Ectodermal cell (in vitro differentiated cells): ENCODE results near the gene LONP2.
"Not testable (repeated sequence)": the region's sequence is repeated elsewhere in the genome, so short reads cannot be mapped to it uniquely, and the experiment has no call there.

ENCODE experiments used
- H3K27ac ChIP-seq: 2 replicates; pipeline ENCODE4 v1.7.0; 2013; ENCODE audit warnings: mild to moderate bottlenecking, low read depth, low read length; ENCODE audit not compliant: insufficient read depth, poor library complexity, severe bottlenecking
- H3K27me3 ChIP-seq: 2 replicates; pipeline ENCODE4 v1.7.0; 2013; ENCODE audit warnings: mild to moderate bottlenecking, low read length; ENCODE audit not compliant: insufficient read depth, control insufficient read depth, poor library complexity, severe bottlenecking
- H3K36me3 ChIP-seq: one replicate; pipeline ENCODE4 v1.7.0; 2013; ENCODE audit warnings: low read length; ENCODE audit not compliant: control insufficient read depth, insufficient read depth
- H3K4me1 ChIP-seq: one replicate; pipeline ENCODE4 v1.7.0; 2013; ENCODE audit warnings: low read length; ENCODE audit not compliant: control insufficient read depth, insufficient read depth
- H3K4me3 ChIP-seq: 2 replicates; pipeline ENCODE4 v1.7.0; 2013; ENCODE audit warnings: low read depth, low read length, control low read depth; ENCODE audit not compliant: insufficient read depth
- H3K9me3 ChIP-seq: 2 replicates; pipeline ENCODE4 v1.7.0; 2013; ENCODE audit warnings: mild to moderate bottlenecking, low read length, moderate library complexity; ENCODE audit not compliant: control insufficient read depth
- WGBS, 2 experiments: methylation state at CpG; one replicate each; pipeline ENCODE4 v1.1.7; 2013; ENCODE audit warnings: missing lambda C conversion rate in 2 of 2; 5-methylcytosine and 5-hydroxymethylcytosine counted together

The LONP2 gene

DNA sequence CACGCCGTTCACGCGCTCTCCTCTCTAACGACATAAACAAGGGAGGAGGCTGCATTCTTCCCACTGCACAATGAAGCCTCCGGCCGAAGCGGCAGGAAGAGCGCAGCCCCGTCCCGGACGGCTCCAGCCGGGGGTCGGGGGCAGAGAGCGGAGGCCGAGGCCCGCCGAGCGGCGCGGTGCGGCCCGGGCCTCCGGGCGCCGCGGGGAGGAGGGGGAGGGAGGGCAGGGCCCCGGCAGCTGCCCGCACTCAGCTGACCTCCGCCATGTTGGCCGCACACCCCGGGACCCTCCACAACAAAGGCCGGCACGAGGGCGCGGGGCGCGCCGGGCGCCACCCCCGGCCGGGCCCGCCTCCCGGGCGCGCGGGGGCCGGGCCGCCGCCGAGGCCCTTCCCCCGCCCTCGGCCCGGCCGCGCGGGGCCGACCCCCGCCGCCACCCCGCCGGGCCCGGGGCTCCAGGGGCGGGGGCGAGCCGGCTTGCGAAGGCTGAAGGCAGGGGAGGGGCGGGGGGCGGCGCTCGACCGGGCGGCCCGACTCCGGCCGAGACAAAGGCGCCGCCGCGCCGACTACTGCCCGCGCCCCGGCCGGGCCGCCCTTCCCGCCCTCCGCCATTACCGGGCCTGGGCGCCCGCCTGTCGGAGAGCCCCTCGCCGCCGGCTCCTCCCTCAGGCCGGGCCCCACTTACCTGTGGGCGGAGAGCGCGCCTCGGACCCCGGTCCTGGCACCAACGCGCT lies 140.6 kb downstream of the LONP2 start:
- H3K4me1 ChIP-seq: peaks cover 2% of the 10 kb centered on the region
- WGBS, 2 experiments: 0% methylated on average over 103 of the region's 103 CpGs
- H3K27ac ChIP-seq: peak overlapping the region; percentile 100
- H3K36me3 ChIP-seq: no peaks in the 10 kb centered on the region
- H3K9me3 ChIP-seq: no peaks in the 10 kb centered on the region
- H3K4me3 ChIP-seq: peak overlapping the region; percentile 79
- no peaks in the 10 kb centered on the region for H3K27me3 ChIP-seq

DNA sequence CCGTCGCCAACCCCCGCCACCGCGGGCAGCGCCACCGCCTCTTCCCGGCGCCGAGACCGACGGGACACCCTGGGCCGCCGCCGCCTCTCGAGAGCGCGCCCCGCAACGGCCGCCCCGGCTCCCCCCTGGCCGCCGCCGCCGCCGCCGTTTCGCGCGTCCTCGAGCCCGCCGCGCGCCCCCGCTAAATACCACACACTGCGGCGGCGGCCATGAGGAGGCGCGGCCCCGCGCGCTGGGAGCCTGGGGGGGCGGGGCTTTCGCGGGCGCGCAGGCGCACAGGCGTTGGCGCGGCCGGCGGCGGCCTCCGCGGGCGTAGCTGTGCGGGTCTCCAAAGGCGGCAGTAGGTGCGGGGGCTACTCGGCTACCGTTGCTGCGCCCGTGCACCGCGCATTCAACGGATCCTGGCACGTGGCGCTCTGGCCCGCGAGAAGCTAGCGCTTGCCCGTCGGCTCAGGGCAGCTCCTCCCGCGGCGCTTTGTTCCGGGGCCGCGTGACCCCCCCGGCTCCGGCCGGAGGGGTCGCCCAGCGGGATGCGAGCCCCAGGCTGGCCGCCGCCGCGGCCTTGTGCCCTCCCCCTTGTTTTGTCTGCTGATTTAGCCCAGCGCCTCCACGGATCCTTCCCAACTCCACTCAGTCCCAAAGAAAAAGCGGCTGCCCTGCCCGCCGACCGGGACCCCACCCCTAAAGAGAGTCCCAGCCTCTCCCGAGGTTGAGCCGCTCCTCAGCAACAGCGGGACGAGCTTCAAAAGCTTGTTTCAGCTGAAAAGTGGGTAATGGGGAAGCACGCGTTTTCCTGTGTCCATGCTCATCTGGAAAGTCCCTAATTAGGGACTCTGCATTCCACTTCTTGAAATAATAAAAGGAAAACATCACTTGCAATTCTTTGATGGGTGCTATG lies 141.4 kb downstream of the LONP2 start, which contains the start of gene SIAH1:
TSS of gene SIAH1 (minus strand) at position 161 of the 898 bp plus-strand sequence. CDS start 22,985 bp downstream, outside the sequence.
- 0 to 1% methylated on average over 105 of the region's 105 CpGs for WGBS, 2 experiments
- H3K9me3 ChIP-seq: no peaks in the 10 kb centered on the region
- H3K27me3 ChIP-seq: no peaks in the 10 kb centered on the region
- no peaks in the 10 kb centered on the region for H3K4me1 ChIP-seq
- peak within 1 kb of the TSS; percentile 79 for H3K4me3 ChIP-seq
- peak within 1 kb of the TSS; percentile 100 for H3K27ac ChIP-seq
- no peaks in the 10 kb centered on the region for H3K36me3 ChIP-seq

DNA sequence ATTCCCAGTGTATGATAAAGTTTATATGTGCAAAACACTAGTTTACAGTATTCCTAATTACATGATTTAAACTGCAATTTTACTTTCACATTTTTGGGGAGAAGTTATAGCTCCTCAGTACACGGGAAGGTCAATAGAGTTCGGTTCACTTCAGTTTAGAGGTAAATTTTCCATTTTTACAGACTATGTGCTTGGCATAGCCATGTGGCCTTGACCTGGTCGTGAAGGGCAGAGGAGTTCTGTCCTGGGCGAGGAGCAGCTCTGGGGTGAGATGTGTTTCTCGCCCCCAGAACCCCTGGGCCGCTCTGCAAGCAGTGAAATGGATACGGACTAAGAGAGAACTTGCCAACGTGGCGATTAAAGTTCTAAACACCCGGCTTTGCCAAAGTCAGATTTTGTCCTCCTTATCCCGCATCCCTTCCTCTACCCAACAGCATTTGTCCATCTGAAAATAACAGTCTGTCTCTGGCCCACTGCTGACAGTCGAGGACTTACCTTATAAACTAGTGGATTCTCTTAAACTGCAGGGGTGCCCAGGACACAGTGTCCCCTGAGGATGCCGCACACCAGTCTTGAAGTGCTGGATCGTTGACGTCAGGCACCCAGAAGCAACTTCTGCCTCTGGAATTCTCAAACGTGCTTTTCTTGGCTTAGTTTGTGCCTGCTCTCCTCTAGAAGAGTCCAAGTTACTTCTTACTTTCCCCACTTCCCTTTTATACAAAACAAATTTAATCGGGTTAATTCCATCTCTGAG lies 142.6 kb downstream of the LONP2 start:
- no peaks in the 10 kb centered on the region for H3K27me3 ChIP-seq
- no peaks in the 10 kb centered on the region for H3K4me1 ChIP-seq
- whole genome bisulfite sequencing, 2 experiments: 91 to 93% methylated on average over 17 of the region's 17 CpGs
- no peaks in the 10 kb centered on the region for H3K36me3 ChIP-seq
- no peak overlapping the region for H3K4me3 ChIP-seq
- H3K27ac ChIP-seq: no peak overlapping the region
- H3K9me3 ChIP-seq: no peaks in the 10 kb centered on the region

DNA sequence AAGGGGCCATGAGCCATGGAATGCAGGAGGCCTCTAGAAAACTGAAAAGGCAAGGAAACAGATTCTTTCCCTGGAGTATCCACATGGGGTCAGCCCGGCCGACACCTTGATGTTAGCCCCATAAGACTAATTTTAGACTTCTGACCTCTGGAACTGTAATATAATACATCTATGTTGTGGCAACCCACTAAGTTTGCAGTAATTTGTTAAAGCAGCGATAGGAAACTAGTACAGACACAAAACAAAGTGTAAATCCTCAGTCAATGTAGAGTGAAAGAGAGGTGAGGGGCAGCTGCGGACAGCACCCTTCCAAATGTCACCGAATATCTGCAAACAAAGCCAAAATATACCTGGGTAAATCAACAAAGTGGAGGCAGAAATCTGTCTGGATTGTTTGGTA lies 148.3 kb downstream of the LONP2 start:
- WGBS, 2 experiments: 92 to 96% methylated on average over 5 of the region's 5 CpGs
- Histone ChIP-seq H3K27me3 (no peaks in the 10 kb centered on the region), H3K27ac (no peak overlapping the region), H3K36me3 (no peaks in the 10 kb centered on the region), H3K9me3 (no peaks in the 10 kb centered on the region), H3K4me3 (no peak overlapping the region), H3K4me1 (peaks cover 3% of the 10 kb centered on the region)

DNA sequence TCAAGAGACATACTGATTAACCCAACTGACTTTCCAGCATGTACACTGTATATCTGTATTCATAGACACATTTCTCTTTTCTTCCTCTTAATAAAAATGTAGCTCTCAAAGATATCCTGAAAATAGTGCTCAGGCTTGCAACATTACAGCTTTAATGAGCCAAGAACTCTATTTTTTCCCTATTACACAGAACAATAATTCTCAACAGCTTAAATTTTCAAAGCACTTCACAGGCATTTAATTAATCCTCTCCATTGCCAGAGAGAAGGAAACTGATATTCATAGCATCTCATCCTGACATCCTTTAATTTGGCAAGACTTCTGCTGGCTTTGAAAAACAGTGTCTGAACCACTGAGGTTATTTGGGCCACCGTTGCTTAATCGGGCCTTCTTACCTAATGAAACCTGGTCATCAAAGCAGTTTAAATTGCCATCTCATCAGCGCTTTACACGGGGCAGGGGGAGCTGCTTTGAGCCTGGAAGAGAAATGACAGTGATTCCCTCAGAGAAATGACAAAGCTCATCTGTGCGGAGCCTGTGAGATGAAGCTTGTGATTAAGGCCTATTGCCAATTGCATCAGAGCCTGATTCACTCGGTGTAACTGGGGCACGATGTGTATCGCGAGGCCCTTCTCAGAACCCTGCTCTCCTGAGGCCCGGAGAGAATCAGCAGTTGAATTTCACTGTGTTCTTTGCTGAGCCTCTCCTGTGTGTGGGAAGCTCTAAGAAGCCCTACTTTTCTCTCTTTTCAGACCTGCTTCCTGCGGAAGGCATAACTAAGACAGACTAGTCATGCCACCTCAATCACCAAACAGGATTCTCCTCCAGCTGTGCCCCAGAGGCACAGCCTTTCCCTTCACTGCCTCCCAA lies 149.6 kb downstream of the LONP2 start:
- H3K4me1 ChIP-seq: peaks cover 3% of the 10 kb centered on the region
- H3K27me3 ChIP-seq: no peaks in the 10 kb centered on the region
- H3K4me3 ChIP-seq: no peak overlapping the region
- H3K27ac ChIP-seq: no peak overlapping the region
- H3K36me3 ChIP-seq: no peaks in the 10 kb centered on the region
- 89 to 91% methylated on average over 11 of the region's 11 CpGs for WGBS, 2 experiments
- H3K9me3 ChIP-seq: no peaks in the 10 kb centered on the region

DNA sequence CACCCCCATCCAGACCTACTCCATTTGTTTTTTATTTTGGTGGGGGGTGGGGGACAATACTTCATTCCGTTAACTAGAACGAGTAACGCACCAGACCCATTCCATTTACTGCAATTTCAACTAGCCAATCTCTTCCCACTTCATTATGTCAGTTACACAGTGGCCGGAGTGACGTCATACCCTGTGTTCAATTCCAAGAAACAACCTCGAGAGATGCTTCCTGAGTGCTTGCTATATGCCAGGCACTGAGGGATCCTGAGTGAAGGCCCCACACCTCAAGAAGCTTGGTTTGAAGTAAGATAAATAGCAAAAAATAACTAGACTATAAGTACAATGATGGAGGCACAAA lies 150.2 kb downstream of the LONP2 start:
- H3K36me3 ChIP-seq: no peaks in the 10 kb centered on the region
- WGBS, 2 experiments: 88 to 98% methylated on average over 6 of the region's 6 CpGs
- H3K9me3 ChIP-seq: no peaks in the 10 kb centered on the region
- no peak overlapping the region for H3K27ac ChIP-seq
- H3K4me3 ChIP-seq: no peak overlapping the region
- no peaks in the 10 kb centered on the region for H3K27me3 ChIP-seq
- peaks cover 3% of the 10 kb centered on the region for H3K4me1 ChIP-seq

DNA sequence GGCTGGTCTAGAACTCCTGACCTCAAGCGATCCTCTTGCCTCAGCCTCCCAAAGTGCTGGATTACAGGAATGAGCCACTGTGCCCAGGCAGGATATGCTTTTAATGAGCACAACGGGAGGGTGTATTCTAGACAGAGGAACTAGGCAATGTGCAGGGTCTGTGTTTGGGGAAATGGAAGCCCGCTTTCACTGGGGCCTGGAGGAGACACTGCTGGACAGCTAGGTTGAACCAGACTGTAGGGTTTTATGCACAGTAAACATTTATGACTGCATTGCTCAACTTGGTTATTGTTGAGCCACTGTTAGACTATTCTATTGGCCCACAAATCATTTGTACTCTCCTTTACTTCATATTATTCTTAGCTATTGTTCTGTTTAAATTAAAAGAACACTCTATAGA lies 151.3 kb downstream of the LONP2 start:
- Histone ChIP-seq H3K4me3 (no peak overlapping the region), H3K9me3 (no peaks in the 10 kb centered on the region), H3K36me3 (no peaks in the 10 kb centered on the region), H3K27ac (no peak overlapping the region), H3K27me3 (no peaks in the 10 kb centered on the region), H3K4me1 (peaks cover 3% of the 10 kb centered on the region)
- 77 to 78% methylated on average over 3 of the region's 3 CpGs for WGBS, 2 experiments

DNA sequence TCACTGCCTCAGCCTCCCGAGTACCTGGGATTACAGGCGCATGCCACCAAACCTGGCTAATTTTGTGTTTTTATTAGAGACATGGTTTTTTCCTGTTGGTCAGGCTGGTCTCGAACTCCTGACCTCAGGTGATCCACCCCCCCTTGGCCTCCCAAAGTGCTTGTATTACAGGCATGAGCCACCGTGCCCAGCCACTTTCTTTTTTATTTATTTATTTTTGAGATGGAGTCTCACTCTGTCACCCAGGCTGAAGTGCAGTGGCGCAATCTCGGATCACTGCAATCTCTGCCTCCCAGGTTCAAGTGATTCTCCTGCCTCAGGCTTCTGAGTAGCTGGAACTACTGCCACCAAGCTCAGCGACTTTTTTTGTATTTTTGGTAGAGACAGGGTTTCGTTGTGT lies 158.4 kb downstream of the LONP2 start:
- not testable (repeated sequence) for H3K9me3 ChIP-seq, H3K36me3 ChIP-seq, H3K4me1 ChIP-seq, H3K27ac ChIP-seq, H3K4me3 ChIP-seq, H3K27me3 ChIP-seq
- WGBS, 2 experiments: 86% methylated on average over 8 of the region's 8 CpGs

DNA sequence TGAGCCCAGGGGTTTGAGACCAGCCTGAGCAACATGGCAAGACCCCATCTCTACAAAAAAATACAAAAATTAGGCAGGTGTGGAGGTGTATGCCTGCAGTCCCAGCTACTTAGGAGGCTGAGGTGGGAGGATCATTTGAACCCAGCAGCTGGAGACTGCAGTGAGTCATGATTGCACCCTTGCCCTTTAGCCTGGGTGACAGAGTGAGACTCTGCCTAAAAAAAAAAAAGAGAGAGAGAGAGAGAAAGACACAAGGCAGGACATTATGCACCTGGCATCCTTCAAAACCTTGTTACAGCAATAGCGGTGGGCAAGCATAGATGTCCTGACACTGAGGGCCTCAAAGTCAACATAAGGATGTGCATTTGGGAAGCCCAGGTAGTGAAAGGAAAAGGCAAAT lies 161.1 kb downstream of the LONP2 start:
- Histone ChIP-seq H3K4me3 (no peak overlapping the region), H3K36me3 (no peaks in the 10 kb centered on the region), H3K9me3 (no peaks in the 10 kb centered on the region), H3K27me3 (no peaks in the 10 kb centered on the region), H3K4me1 (no peaks in the 10 kb centered on the region), H3K27ac (no peak overlapping the region)
- WGBS, 2 experiments: 95 to 100% methylated on average over 1 of the region's 1 CpG
